Right renal pelvis (tissue), 4 donors: ENCODE data around the gene TRIP11. TPM values are rescaled to one million over a fixed set of nuclear protein-coding genes. Genes with fewer than 3 reads are reported as not detected.
"Not testable (repeated sequence)": the region's sequence is repeated elsewhere in the genome, so short reads cannot be mapped to it uniquely, and the experiment has no call there.

ENCODE experiments used
- DNase-seq, 4 donors: peaks; one replicate each; pipeline ENCODE4 v3.0.0-alpha.2; 2013; ENCODE audit warnings: low read depth in 4 of 4, low spot score in 3 of 4, missing footprints in 1 of 4
- polyA plus RNA-seq, 4 donors: library from polyadenylated mRNA; unstranded; fragments of 120-200 nt; gene quantifications; one replicate each; pipeline ENCODE4 v1.2.1, GENCODE V29; 2013; ENCODE audit not compliant: insufficient read length in 4 of 4

The TRIP11 gene
- 10 to 100 TPM; 31.1 to 40.3 (median 39.2) TPM for polyA plus RNA-seq

GRCh38 chr14:92039719-92040430 lies at the start of gene TRIP11:
Gene TRIP11 (minus strand): TSS chr14:92040059. CDS start chr14:92039685, 374 bp downstream.
- peak; percentile 85 to 88 (median 86) for DNase-seq

GRCh38 chr14:92088494-92088893 lies 48.6 kb upstream of the TRIP11 start:
- no peak for DNase-seq

GRCh38 chr14:92074555-92074954 lies 34.7 kb upstream of the TRIP11 start:
- DNase-seq, result no peak

GRCh38 chr14:92058006-92058917 lies 18.4 kb upstream of the TRIP11 start:
- no peak for DNase-seq

- DNase-seq, result no peak
These were observed 9.9 kb upstream of the TRIP11 start for GRCh38 chr14:92049781-92050180.

GRCh38 chr14:92049221-92049620 lies 9.4 kb upstream of the TRIP11 start:
- DNase-seq, result not testable (repeated sequence)

- DNase-seq, result not testable (repeated sequence)
These were observed 6.0 kb upstream of the TRIP11 start for GRCh38 chr14:92045904-92046303.

GRCh38 chr14:92041766-92042165 lies 1.9 kb upstream of the TRIP11 start:
- DNase-seq, result not testable (repeated sequence)

- no peak for DNase-seq
These were observed 1.3 kb upstream of the TRIP11 start for GRCh38 chr14:92041203-92041602.

- peak in 1 of 4 donors; percentile 10 for DNase-seq
These were observed 682 bp upstream of the TRIP11 start for GRCh38 chr14:92040431-92041051.

- peak; percentile 57 to 58 (median 58) for DNase-seq
These were observed 668 bp downstream of the TRIP11 start for GRCh38 chr14:92039063-92039718.

- no peak for DNase-seq
These were observed 1.9 kb downstream of the TRIP11 start for GRCh38 chr14:92037989-92038388.

GRCh38 chr14:92035890-92036289 lies 4.0 kb downstream of the TRIP11 start:
- DNase-seq, result no peak

GRCh38 chr14:92033906-92034687 lies 5.8 kb downstream of the TRIP11 start:
- DNase-seq, result no peak

- DNase-seq, result no peak
These were observed 6.4 kb downstream of the TRIP11 start for GRCh38 chr14:92033433-92033832.

- no peak for DNase-seq
These were observed 13.2 kb downstream of the TRIP11 start for GRCh38 chr14:92026548-92027190.

GRCh38 chr14:92022036-92022435 lies 17.8 kb downstream of the TRIP11 start:
- DNase-seq, result no peak

- DNase-seq, result no peak
These were observed 18.3 kb downstream of the TRIP11 start for GRCh38 chr14:92021523-92021922.

GRCh38 chr14:92014040-92014439 lies 25.8 kb downstream of the TRIP11 start:
- no peak for DNase-seq
